Endothelial cell of umbilical vein (primary cell): ENCODE results near the gene LRRC8B. TPM values are rescaled to one million over a fixed set of nuclear protein-coding genes. Genes with fewer than 3 reads are reported as not detected.
"Not testable (repeated sequence)": the region's sequence is repeated elsewhere in the genome, so short reads cannot be mapped to it uniquely, and the experiment has no call there.

Experiments
- BruUV-seq: library from RNA; stranded (reverse); fragments of 400-500 nt; replicated peaks from 2 replicates; lab custom pipeline; 2021; lab: Mats Ljungman, UMichigan
- CTCF ChIA-PET: fragments of 300-600, 350-600 bp; sonication (Branson Sonifier 250); formaldehyde crosslinking; loops from one replicate; lab custom pipeline; 2021; ENCODE audit warnings: antibody characterized with exemption, inconsistent platforms; lab: Charles Lee
- POLR2A ChIA-PET: fragments of 300-600, 350-600 bp; sonication (Branson Sonifier 250); formaldehyde crosslinking; loops from one replicate; lab custom pipeline; 2021; ENCODE audit warnings: antibody characterized with exemption, inconsistent platforms; lab: Charles Lee
- DNase-seq: peaks from one replicate; pipeline ENCODE4 v3.0.0-alpha.2; 2011; ENCODE audit warnings: low read depth, low spot score
- FAIRE-seq: peaks from 2 replicates; lab custom pipeline; 2011; peaks lifted over from hg19 to GRCh38; lab: Jason Lieb, UNC
- H2AFZ ChIP-seq: 2 replicates; pipeline ENCODE4 v1.6.0; 2012; ENCODE audit warnings: low read depth, low read length, control low read depth, inconsistent platforms
- H3K27ac ChIP-seq: 2 replicates; pipeline ENCODE4 v1.5.1; 2011; ENCODE audit warnings: low read depth, mild to moderate bottlenecking, control low read depth, low read length, moderate library complexity; ENCODE audit not compliant: insufficient read depth
- H3K27me3 ChIP-seq, 2 experiments: 2 replicates each; pipeline versions ENCODE4 v1.6.0 to v1.6.1; 2011; ENCODE audit warnings: low read length in 2 of 2, mixed read lengths in 1 of 2; ENCODE audit not compliant: control insufficient read depth in 2 of 2, insufficient read depth in 2 of 2
- H3K36me3 ChIP-seq, 2 experiments: 2 replicates in 1 of 2; 3 replicates in 1 of 2; pipeline ENCODE4 v1.5.1; 2011; ENCODE audit warnings: low read length in 2 of 2, mild to moderate bottlenecking in 1 of 2, moderate library complexity in 1 of 2; ENCODE audit not compliant: control insufficient read depth in 2 of 2, insufficient read depth in 2 of 2; ENCODE audit errors: extremely low read depth in 1 of 2
- H3K4me1 ChIP-seq: 3 replicates; pipeline ENCODE4 v1.5.1; 2011; ENCODE audit warnings: mild to moderate bottlenecking, low read length; ENCODE audit not compliant: control insufficient read depth, insufficient read depth; ENCODE audit errors: extremely low read depth
- H3K4me2 ChIP-seq: 2 replicates; pipeline ENCODE4 v1.6.1; 2011; ENCODE audit warnings: low read length, control low read depth, mixed read lengths; ENCODE audit not compliant: insufficient read depth
- H3K4me3 ChIP-seq, 3 experiments: fragments of 200-600 bp in 1 of 3; sonication (generic), shearing (Covaris generic) in 1 of 3; replicated peaks in 1 of 3; 2 replicates each; pipeline ENCODE4 v1.5.1; 2011 to 2016; ENCODE audit warnings: control low read depth in 3 of 3, low read length in 3 of 3, mild to moderate bottlenecking in 2 of 3, inconsistent platforms in 1 of 3, low read depth in 1 of 3, moderate library complexity in 1 of 3; ENCODE audit not compliant: insufficient read depth in 1 of 3
- H3K79me2 ChIP-seq: 2 replicates; pipeline ENCODE4 v1.6.0; 2012; ENCODE audit warnings: low read length, inconsistent platforms; ENCODE audit not compliant: control insufficient read depth, insufficient read depth
- H3K9ac ChIP-seq: replicated peaks from 2 replicates; pipeline ENCODE3; 2011; ENCODE audit warnings: low read length, control low read depth; ENCODE audit not compliant: insufficient read depth; ENCODE audit errors: extremely low read depth
- H3K9me1 ChIP-seq: replicated peaks from 3 replicates; pipeline ENCODE4 v1.6.0; 2011; ENCODE audit warnings: mild to moderate bottlenecking, low read length; ENCODE audit not compliant: control insufficient read depth, insufficient read depth; ENCODE audit errors: extremely low read depth
- H3K9me3 ChIP-seq: replicated peaks from 2 replicates; pipeline ENCODE4 v1.5.1; 2012; ENCODE audit warnings: low read length, inconsistent platforms; ENCODE audit not compliant: control insufficient read depth, insufficient read depth
- H4K20me1 ChIP-seq: replicated peaks from 2 replicates; pipeline ENCODE3; 2011; ENCODE audit warnings: mild to moderate bottlenecking, low read length; ENCODE audit not compliant: control insufficient read depth, insufficient read depth; ENCODE audit errors: extremely low read depth
- EZH2 ChIP-seq: IDR thresholded peaks from 2 replicates; pipeline ENCODE4 v1.6.1; 2012; ENCODE audit warnings: borderline replicate concordance, low read depth, mild to moderate bottlenecking, moderate library complexity, low read length, inconsistent platforms; ENCODE audit not compliant: severe bottlenecking
- FOS ChIP-seq: IDR thresholded peaks from 2 replicates; pipeline ENCODE4 v1.6.1; 2011; ENCODE audit warnings: mild to moderate bottlenecking, low read length, moderate library complexity, borderline replicate concordance; ENCODE audit not compliant: insufficient read depth
- GATA2 ChIP-seq: IDR thresholded peaks from 2 replicates; pipeline ENCODE4 v1.7.0; 2011; ENCODE audit warnings: low read depth, mild to moderate bottlenecking, moderate library complexity, mixed read lengths, low read length; ENCODE audit not compliant: insufficient read length, insufficient read depth
- JUN ChIP-seq: IDR thresholded peaks from 2 replicates; pipeline ENCODE4 v1.6.1; 2011; ENCODE audit warnings: borderline replicate concordance, low read depth; ENCODE audit not compliant: insufficient read length, insufficient read depth
- MAX ChIP-seq: IDR thresholded peaks from 2 replicates; pipeline ENCODE4 v1.6.1; 2011; ENCODE audit not compliant: insufficient read depth, insufficient read length
- MYC ChIP-seq: IDR thresholded peaks from one replicate; pipeline ENCODE4 v1.6.1; 2011; ENCODE audit warnings: mild to moderate bottlenecking, low read depth, low read length
- POLR2A ChIP-seq: IDR thresholded peaks from 2 replicates; pipeline ENCODE4 v1.6.1; 2012; ENCODE audit warnings: low read depth, mild to moderate bottlenecking, control low read depth, low read length
- POLR2AphosphoS5 ChIP-seq: IDR thresholded peaks from 2 replicates; pipeline ENCODE4 v1.6.1; 2012; ENCODE audit warnings: low read depth, mild to moderate bottlenecking, control low read depth, low read length, moderate library complexity; ENCODE audit not compliant: insufficient read depth
- dilution Hi-C: fragments of 300-500 bp; cut with MboI; formaldehyde crosslinking; loops from one replicate; pipeline ENCODE4 v1.15.0; 2019; ENCODE audit warnings: low sequenced_read_pairs; ENCODE audit not compliant: extremely low pct_ligation_motif_present
- intact Hi-C: fragments of 100-400 bp; cut with micrococcal nuclease; formaldehyde crosslinking; loops from one replicate; pipeline ENCODE4 v1.10.0; 2022
- polyA plus RNA-seq, 4 experiments: library from polyadenylated mRNA; depleted of rRNA in 3 of 4; stranded (reverse) in 3 of 4; unstranded in 1 of 4; fragments of >200 nt; gene quantifications; 2 replicates each; pipeline versions ENCODE4 v1.2.1 to v1.2.3, GENCODE V29; 2011 to 2012; ENCODE audit warnings: missing spikeins in 1 of 4
- total RNA-seq: library from RNA; stranded (reverse); gene quantifications from 2 replicates; pipeline ENCODE4 v1.2.3, GENCODE V29; 2021
- TF ChIP-seq, protein P1 (sequence below), 2 donors: IDR thresholded peaks; 1 replicate in 1 of 2; 2 replicates in 1 of 2; pipeline ENCODE4 v1.5.1; 2011; ENCODE audit warnings: low read length in 2 of 2, mild to moderate bottlenecking in 2 of 2, moderate library complexity in 2 of 2, control low read depth in 1 of 2, inconsistent platforms in 1 of 2, low read depth in 1 of 2; ENCODE audit not compliant: insufficient read depth in 1 of 2; ENCODE audit errors: extremely low read depth in 1 of 2

LRRC8B gene
- total and polyA plus RNA-seq, 2 donors (not counting 3 experiments of a cell fraction or from before 2014, with no cell fraction given), result 15.2 to 15.8 TPM

GRCh38 chr1:89629146-89629545 lies 104.5 kb downstream of the LRRC8B start:
- H3K9me1 ChIP-seq, result no peaks in the 10 kb centered on the region
- H3K36me3 ChIP-seq, result no peaks in the 10 kb centered on the region
- H3K27me3 ChIP-seq, result no peaks in the 10 kb centered on the region
- intact Hi-C loops, result no loop called here
- no peaks in the 10 kb centered on the region for H3K9me3 ChIP-seq
- no TSS peak for BruUV-seq
- dilution Hi-C loops, result no loop called here
- DNase-seq (no peak), FAIRE-seq (no peak)
- peaks cover 12% of the 10 kb centered on the region for H3K79me2 ChIP-seq
- ChIA-PET CTCF (interaction anchor here (10.8 kb wide), 1 partner anchor 135 kb away, joined by 230 read pairs; no protein-coding TSS in a partner anchor), POLR2A (no interaction called here)
- no peak overlapping the region for H3K9ac ChIP-seq
- H3K4me2 ChIP-seq, result no peak overlapping the region
- H3K4me3 ChIP-seq, result no peak overlapping the region
- no peaks in the 10 kb centered on the region for H4K20me1 ChIP-seq
- peaks cover 11% of the 10 kb centered on the region for H3K4me1 ChIP-seq
- H3K27ac ChIP-seq, result no peak overlapping the region
- H2AFZ ChIP-seq, result no peak overlapping the region
- TF ChIP-seq, protein P1, sequence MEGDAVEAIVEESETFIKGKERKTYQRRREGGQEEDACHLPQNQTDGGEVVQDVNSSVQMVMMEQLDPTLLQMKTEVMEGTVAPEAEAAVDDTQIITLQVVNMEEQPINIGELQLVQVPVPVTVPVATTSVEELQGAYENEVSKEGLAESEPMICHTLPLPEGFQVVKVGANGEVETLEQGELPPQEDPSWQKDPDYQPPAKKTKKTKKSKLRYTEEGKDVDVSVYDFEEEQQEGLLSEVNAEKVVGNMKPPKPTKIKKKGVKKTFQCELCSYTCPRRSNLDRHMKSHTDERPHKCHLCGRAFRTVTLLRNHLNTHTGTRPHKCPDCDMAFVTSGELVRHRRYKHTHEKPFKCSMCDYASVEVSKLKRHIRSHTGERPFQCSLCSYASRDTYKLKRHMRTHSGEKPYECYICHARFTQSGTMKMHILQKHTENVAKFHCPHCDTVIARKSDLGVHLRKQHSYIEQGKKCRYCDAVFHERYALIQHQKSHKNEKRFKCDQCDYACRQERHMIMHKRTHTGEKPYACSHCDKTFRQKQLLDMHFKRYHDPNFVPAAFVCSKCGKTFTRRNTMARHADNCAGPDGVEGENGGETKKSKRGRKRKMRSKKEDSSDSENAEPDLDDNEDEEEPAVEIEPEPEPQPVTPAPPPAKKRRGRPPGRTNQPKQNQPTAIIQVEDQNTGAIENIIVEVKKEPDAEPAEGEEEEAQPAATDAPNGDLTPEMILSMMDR (IDR thresholded peaks at IDR 0.05; ENCODE audit: extremely low read depth in 1 of 2, insufficient read depth in 1 of 2, low read depth in 1 of 2, low read length in 2 of 2), result no peak
- TF ChIP-seq EZH2, result no peak
- no peak for TF ChIP-seq MYC
- TF ChIP-seq POLR2AphosphoS5, result no peak
- TF ChIP-seq MAX, result no peak
- TF ChIP-seq JUN, result no peak
- TF ChIP-seq POLR2A, result no peak
- TF ChIP-seq FOS, result no peak
- no peak for TF ChIP-seq GATA2

- H2AFZ ChIP-seq, H3K9ac ChIP-seq, BruUV-seq, POLR2A ChIA-PET, FAIRE-seq, H3K36me3 ChIP-seq, H3K9me3 ChIP-seq, DNase-seq, H3K27ac ChIP-seq, intact Hi-C loops, H3K9me1 ChIP-seq, dilution Hi-C loops, H3K4me3 ChIP-seq, H4K20me1 ChIP-seq, H3K27me3 ChIP-seq, H3K4me2 ChIP-seq: not testable (repeated sequence)
- Histone ChIP-seq H3K79me2 (peaks cover 16% of the 10 kb centered on the region), H3K4me1 (peaks cover 11% of the 10 kb centered on the region)
- CTCF ChIA-PET, result interaction anchor here (0.8 to 10.8 kb wide), 2 partner anchors 135 to 175 kb away, joined by 3 to 230 read pairs; no protein-coding TSS in a partner anchor
Measured at GRCh38 chr1:89629600-89629999, 105.0 kb downstream of the LRRC8B start.
